HepG2 (cell line): Measurements from ENCODE around the gene WDSUB1. TPM values are rescaled to one million over a fixed set of nuclear protein-coding genes. Genes with fewer than 3 reads are reported as not detected.

ENCODE experiments used
- ATAC-seq: fragments of 200-7000 bp; cut with Tn5 transposase; 3 replicates; pipeline ENCODE4 v1.9.1; 2020; ENCODE audit warnings: mild to moderate bottlenecking, moderate library complexity
- BruUV-seq: library from RNA; stranded (reverse); fragments of 400-500 nt; replicated peaks from 2 replicates; lab custom pipeline; 2021; lab: Mats Ljungman, UMichigan
- CTCF ChIA-PET: fragments of 300-600 bp; formaldehyde crosslinking; extraction: SDS; loops from one replicate; lab custom pipeline; 2021; ENCODE audit warnings: low total read pairs, inconsistent platforms, low intra/inter-chr PET ratio; lab: Yijun Ruan, JAX
- POLR2A ChIA-PET: fragments of 350-600 bp; sonication (Branson Sonifier 250); formaldehyde crosslinking; loops from one replicate; lab custom pipeline; 2020; ENCODE audit warnings: antibody characterized with exemption, inconsistent platforms; lab: Yijun Ruan, JAX
- DNase-seq: peaks from one replicate; pipeline ENCODE4 v3.0.0-alpha.2; 2015; ENCODE audit warnings: low spot score
- FAIRE-seq: peaks from 3 replicates; lab custom pipeline; 2011; peaks lifted over from hg19 to GRCh38; lab: Jason Lieb, UNC
- H2AFZ ChIP-seq: one replicate; pipeline ENCODE4 v1.6.1; 2011; ENCODE audit warnings: low read length, inconsistent platforms
- H3K27ac ChIP-seq: fragments of 300-600 bp; 3 replicates; pipeline ENCODE4 v1.8.0; 2011; ENCODE audit warnings: mixed run types, mild to moderate bottlenecking, mixed read lengths, low read length, inconsistent platforms; ENCODE audit not compliant: insufficient read depth; ENCODE audit errors: extremely low read length
- H3K27me3 ChIP-seq, 2 experiments: fragments of 200-600 bp in 1 of 2; 2 replicates in 1 of 2; 3 replicates in 1 of 2; pipeline versions ENCODE4 v1.6.0 to v1.8.0; 2011; ENCODE audit warnings: low read length in 2 of 2, mild to moderate bottlenecking in 2 of 2, moderate library complexity in 2 of 2, inconsistent platforms in 1 of 2; ENCODE audit not compliant: insufficient read depth in 2 of 2, control insufficient read depth in 1 of 2
- H3K36me3 ChIP-seq, 2 experiments: fragments of 200-600 bp in 1 of 2; replicated peaks in 1 of 2; 2 replicates in 1 of 2; 3 replicates in 1 of 2; pipeline versions ENCODE4 v1.5.1 to v1.8.0; 2011; ENCODE audit warnings: low read length in 2 of 2, inconsistent platforms in 1 of 2; ENCODE audit not compliant: insufficient read depth in 2 of 2, control insufficient read depth in 1 of 2
- H3K4me1 ChIP-seq: 2 replicates; pipeline ENCODE4 v1.5.1; 2012; ENCODE audit warnings: low read length, inconsistent platforms; ENCODE audit not compliant: insufficient read depth
- H3K4me2 ChIP-seq: 2 replicates; pipeline ENCODE4 v1.6.0; 2011; ENCODE audit warnings: low read depth, low read length, inconsistent platforms
- H3K4me3 ChIP-seq, 3 experiments: fragments of 200-600 bp in 1 of 3; sonication (generic), shearing (Covaris generic) in 1 of 3; replicated peaks in 1 of 3; 2 replicates each; pipeline ENCODE4 v1.5.1; 2011 to 2016; ENCODE audit warnings: low read length in 3 of 3, inconsistent platforms in 2 of 3, low read depth in 2 of 3, mild to moderate bottlenecking in 2 of 3, control low read depth in 1 of 3, mixed read lengths in 1 of 3; ENCODE audit not compliant: insufficient read depth in 1 of 3
- H3K79me2 ChIP-seq: one replicate; pipeline ENCODE4 v1.6.1; 2011; ENCODE audit warnings: low read length, inconsistent platforms; ENCODE audit not compliant: insufficient read depth
- H3K9ac ChIP-seq: 2 replicates; pipeline ENCODE4 v1.6.0; 2011; ENCODE audit warnings: mild to moderate bottlenecking, low read depth, low read length, inconsistent platforms; ENCODE audit not compliant: insufficient read depth
- H3K9me3 ChIP-seq: 2 replicates; pipeline ENCODE4 v1.5.1; 2012; ENCODE audit warnings: mild to moderate bottlenecking, low read length
- H4K20me1 ChIP-seq: 2 replicates; pipeline ENCODE4 v1.6.0; 2011; ENCODE audit warnings: inconsistent platforms, mild to moderate bottlenecking, low read length, moderate library complexity; ENCODE audit not compliant: insufficient read depth
- ASH2L ChIP-seq: fragments of 300-600, 200-600 bp; sonication (generic); IDR thresholded peaks from 2 replicates; pipeline ENCODE4 v1.7.0; 2017; ENCODE audit warnings: low read depth, mild to moderate bottlenecking, moderate library complexity, mixed read lengths, low read length; ENCODE audit not compliant: insufficient read length
- CBX5 ChIP-seq: sonication (generic); formaldehyde crosslinking; IDR thresholded peaks from 2 replicates; pipeline ENCODE4 v1.4.0; 2020; ENCODE audit warnings: missing genetic modification reagents, borderline replicate concordance
- DPF2 ChIP-seq: sonication (generic); formaldehyde crosslinking; IDR thresholded peaks from 2 replicates; pipeline ENCODE4 v1.4.0; 2020; ENCODE audit warnings: mild to moderate bottlenecking, low read depth, missing genetic modification reagents, borderline replicate concordance
- FOXP1 ChIP-seq, 2 experiments: fragments of 450-650 bp in 1 of 2; IDR thresholded peaks; 2 replicates each; pipeline ENCODE4 v1.6.1; 2017 to 2018; ENCODE audit warnings: antibody characterized with exemption in 1 of 2
- HCFC1 ChIP-seq: fragments of 150-350 bp; IDR thresholded peaks from 2 replicates; pipeline ENCODE4 v1.6.1; 2014; ENCODE audit warnings: low read depth, low read length
- HOXA9 ChIP-seq: sonication (generic); formaldehyde crosslinking; IDR thresholded peaks from 2 replicates; pipeline ENCODE4 v1.8.1; 2022; ENCODE audit warnings: missing genetic modification reagents, mild to moderate bottlenecking, moderate library complexity, borderline replicate concordance
- JUND ChIP-seq: sonication (generic); formaldehyde crosslinking; IDR thresholded peaks from 2 replicates; pipeline ENCODE4 v1.8.0; 2022; ENCODE audit warnings: mild to moderate bottlenecking, missing genetic modification reagents
- KMT2A ChIP-seq: sonication (generic); formaldehyde crosslinking; IDR thresholded peaks from 2 replicates; pipeline ENCODE4 v1.4.0; 2020; ENCODE audit warnings: missing genetic modification reagents
- MIER2 ChIP-seq: IDR thresholded peaks from 2 replicates; pipeline ENCODE4 v1.6.1; 2016; ENCODE audit warnings: missing biosample characterization, missing genetic modification reagents
- MIXL1 ChIP-seq: IDR thresholded peaks from 2 replicates; pipeline ENCODE4 v1.6.1; 2016
- SOX6 ChIP-seq, 2 experiments: fragments of 450-650 bp in 1 of 2; sonication (generic) in 1 of 2; formaldehyde crosslinking in 1 of 2; IDR thresholded peaks; 2 replicates each; pipeline versions ENCODE4 v1.4.0 to v1.6.1; 2017 to 2020; ENCODE audit warnings: antibody characterized with exemption in 1 of 2, mild to moderate bottlenecking in 1 of 2, missing genetic modification reagents in 1 of 2
- ZC3H4 ChIP-seq: sonication (generic); formaldehyde crosslinking; IDR thresholded peaks from 2 replicates; pipeline ENCODE4 v1.4.0; 2020; ENCODE audit warnings: missing genetic modification reagents, borderline replicate concordance
- ZFYVE20 ChIP-seq: sonication (generic); formaldehyde crosslinking; IDR thresholded peaks from 2 replicates; pipeline ENCODE4 v1.8.0; 2023; ENCODE audit warnings: low read depth, mild to moderate bottlenecking, moderate library complexity, missing genetic modification reagents, borderline replicate concordance
- ZNF207 ChIP-seq: fragments of 450-650 bp; IDR thresholded peaks from 2 replicates; pipeline ENCODE4 v1.6.1; 2016; ENCODE audit warnings: antibody characterized with exemption, borderline replicate concordance
- ZNF432 ChIP-seq: sonication (generic); formaldehyde crosslinking; IDR thresholded peaks from 2 replicates; pipeline ENCODE4 v1.5.0; 2020; ENCODE audit warnings: missing genetic modification reagents, mild to moderate bottlenecking, borderline replicate concordance
- ZNF496 ChIP-seq: sonication (generic); formaldehyde crosslinking; IDR thresholded peaks from 2 replicates; pipeline ENCODE4 v1.8.1; 2023; ENCODE audit warnings: mild to moderate bottlenecking, moderate library complexity, missing genetic modification reagents; ENCODE audit not compliant: insufficient replicate concordance
- ZNF572 ChIP-seq: sonication (generic); formaldehyde crosslinking; IDR thresholded peaks from 2 replicates; pipeline ENCODE4 v1.5.1; 2020; ENCODE audit warnings: mild to moderate bottlenecking, missing genetic modification reagents
- ZNF747 ChIP-seq: sonication (generic); formaldehyde crosslinking; IDR thresholded peaks from 2 replicates; pipeline ENCODE4 v1.8.1; 2023; ENCODE audit warnings: missing genetic modification reagents, mild to moderate bottlenecking, borderline replicate concordance
- WGBS: methylation state at CpG from one replicate; pipeline ENCODE4 v1.1.6; 2017; ENCODE audit warnings: low lambda C conversion rate; 5-methylcytosine and 5-hydroxymethylcytosine counted together
- in situ Hi-C: cut with HindIII; loops from 2 replicates; pipeline ENCODE4 v1.10.0; 2017; ENCODE audit warnings: low pct_unique_long_range_greater_than_20kb; ENCODE audit not compliant: extremely low pct_ligation_motif_present
- intact Hi-C: fragments of 100-400 bp; cut with micrococcal nuclease; formaldehyde crosslinking; loops from one replicate; pipeline ENCODE4 v1.10.0; 2022; ENCODE audit not compliant: unreplicated experiment
- polyA plus RNA-seq, 8 experiments: library from polyadenylated mRNA; depleted of rRNA in 3 of 8; stranded (reverse) in 7 of 8; unstranded in 1 of 8; fragments of >200 nt; fragmentation: Illumina TruSeq in 4 of 8; extraction: Trizol in 4 of 8; gene quantifications; 2 replicates each; pipeline versions ENCODE4 v1.2.1 to v1.2.3, GENCODE V29; 2011 to 2016; ENCODE audit warnings: low read depth in 4 of 8, missing spikeins in 1 of 8, mixed read lengths in 1 of 8; ENCODE audit not compliant: insufficient read depth in 1 of 8
- total RNA-seq, 5 experiments: library from RNA; depleted of rRNA; stranded (reverse); fragments of >200 nt; fragmentation: Illumina TruSeq; extraction: Trizol; gene quantifications; 2 replicates each; pipeline ENCODE4 v1.2.3, GENCODE V29; 2016; ENCODE audit warnings: low read depth in 1 of 5
- TF ChIP-seq, protein P1 (sequence below): IDR thresholded peaks from 2 replicates; pipeline ENCODE4 v1.6.1; 2016; ENCODE audit warnings: missing compliant biosample characterization, missing genetic modification reagents, borderline replicate concordance
- TF ChIP-seq, protein P2 (sequence below), 2 experiments: sonication (generic) in 1 of 2; formaldehyde crosslinking in 1 of 2; IDR thresholded peaks; 2 replicates each; pipeline versions ENCODE4 v1.5.1 to v1.6.1; 2011 to 2020; ENCODE audit warnings: borderline replicate concordance in 1 of 2, low read depth in 1 of 2, low read length in 1 of 2, mild to moderate bottlenecking in 1 of 2, missing genetic modification reagents in 1 of 2, moderate library complexity in 1 of 2

The WDSUB1 gene
- total and polyA plus RNA-seq, 2 of the 13 experiments (the other 11 are each of a cell fraction or from before 2014, with no cell fraction given), result 10.1 to 10.7 TPM

DNA sequence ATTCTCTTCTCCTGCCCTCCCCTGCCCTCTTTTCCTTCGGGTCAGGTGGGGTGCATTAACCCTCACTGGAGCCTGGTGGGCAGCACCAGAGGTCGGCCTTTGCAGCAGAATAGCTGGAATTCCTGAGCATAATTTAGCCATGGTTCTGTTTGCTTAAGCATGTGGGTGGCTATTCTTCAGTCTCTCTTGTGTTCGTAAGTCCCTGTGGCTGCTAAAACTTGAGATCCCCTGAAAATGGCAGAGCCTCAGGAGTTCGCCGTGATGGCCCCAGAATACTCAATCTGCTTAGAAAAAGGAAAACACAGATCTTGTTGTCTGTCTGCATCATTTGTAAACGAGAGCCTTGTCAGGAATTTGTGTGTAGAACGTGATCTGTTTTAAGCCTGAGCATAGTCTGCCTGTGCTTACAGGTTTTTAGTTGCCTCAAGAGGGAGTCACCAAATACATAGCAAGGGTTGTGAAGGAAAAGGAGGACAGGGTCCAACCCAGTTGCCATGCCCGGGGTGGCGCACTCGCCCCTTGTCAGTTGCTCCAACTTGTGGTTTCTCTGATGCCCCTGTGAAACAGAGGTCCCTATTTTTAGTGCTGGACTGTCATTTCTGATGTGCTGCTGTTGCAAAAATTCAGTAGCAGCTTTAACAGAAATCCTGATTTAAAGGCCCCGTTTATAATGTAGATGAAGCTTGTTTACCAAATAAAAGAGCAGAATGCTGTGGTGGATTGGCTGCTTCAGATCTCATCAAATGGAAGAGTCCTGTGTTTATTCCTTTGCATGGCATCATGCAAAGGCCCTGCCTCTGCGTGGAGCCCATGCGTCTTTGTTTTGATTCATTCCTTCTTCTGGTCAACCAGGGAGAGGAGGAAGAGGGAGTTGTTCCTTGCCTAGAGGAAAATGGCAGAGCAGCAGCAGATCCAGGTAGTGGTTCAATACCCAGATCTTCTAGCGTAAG, 74.8 kb downstream of the WDSUB1 start:
- peak overlapping the region; percentile 73 for H3K4me2 ChIP-seq
- peak; percentile 92 for FAIRE-seq
- TF ChIP-seq, protein P1, sequence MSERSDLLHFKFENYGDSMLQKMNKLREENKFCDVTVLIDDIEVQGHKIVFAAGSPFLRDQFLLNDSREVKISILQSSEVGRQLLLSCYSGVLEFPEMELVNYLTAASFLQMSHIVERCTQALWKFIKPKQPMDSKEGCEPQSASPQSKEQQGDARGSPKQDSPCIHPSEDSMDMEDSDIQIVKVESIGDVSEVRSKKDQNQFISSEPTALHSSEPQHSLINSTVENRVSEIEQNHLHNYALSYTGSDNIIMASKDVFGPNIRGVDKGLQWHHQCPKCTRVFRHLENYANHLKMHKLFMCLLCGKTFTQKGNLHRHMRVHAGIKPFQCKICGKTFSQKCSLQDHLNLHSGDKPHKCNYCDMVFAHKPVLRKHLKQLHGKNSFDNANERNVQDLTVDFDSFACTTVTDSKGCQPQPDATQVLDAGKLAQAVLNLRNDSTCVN (CRISPR knock-in tag), result no peak
- TF ChIP-seq MIER2 (CRISPR knock-in tag), result 0 out of 2 replicates have a peak, but pooled peaks have one; percentile 9
- TF ChIP-seq JUND (CRISPR knock-in tag), result no peak
- TF ChIP-seq CBX5 (CRISPR knock-in tag), result no peak
- no peak for TF ChIP-seq ZFYVE20 (CRISPR knock-in tag)
- peak; percentile 16; the same call in 1 of the 2 replicates for TF ChIP-seq ZNF572 (CRISPR knock-in tag)
- no peak for TF ChIP-seq HOXA9 (CRISPR knock-in tag)
- TF ChIP-seq ZNF496 (CRISPR knock-in tag), result no peak
- TF ChIP-seq KMT2A, result peak; percentile 36; the same call in 1 of the 2 replicates
- peak; percentile 47 for TF ChIP-seq ASH2L
- TF ChIP-seq SOX6 (IDR thresholded peaks at IDR 0.05), result no peak
- TF ChIP-seq SOX6 (CRISPR knock-in tag; IDR thresholded peaks at IDR 0.05), result peak; percentile 3
- TF ChIP-seq MIXL1, result no peak
- no peak for TF ChIP-seq ZNF747 (CRISPR knock-in tag)
- TF ChIP-seq ZNF432 (CRISPR knock-in tag), result no peak
- no peak for TF ChIP-seq ZNF207
- TF ChIP-seq ZC3H4 (CRISPR knock-in tag), result no peak
- TF ChIP-seq FOXP1 (IDR thresholded peaks at IDR 0.05), result 0 out of 2 replicates have a peak, but pooled peaks have one; percentile 13
- TF ChIP-seq FOXP1 (CRISPR knock-in tag; IDR thresholded peaks at IDR 0.05), result peak; percentile 43; the same call in 1 of the 2 replicates
- no peak for TF ChIP-seq HCFC1
- TF ChIP-seq, protein P2, sequence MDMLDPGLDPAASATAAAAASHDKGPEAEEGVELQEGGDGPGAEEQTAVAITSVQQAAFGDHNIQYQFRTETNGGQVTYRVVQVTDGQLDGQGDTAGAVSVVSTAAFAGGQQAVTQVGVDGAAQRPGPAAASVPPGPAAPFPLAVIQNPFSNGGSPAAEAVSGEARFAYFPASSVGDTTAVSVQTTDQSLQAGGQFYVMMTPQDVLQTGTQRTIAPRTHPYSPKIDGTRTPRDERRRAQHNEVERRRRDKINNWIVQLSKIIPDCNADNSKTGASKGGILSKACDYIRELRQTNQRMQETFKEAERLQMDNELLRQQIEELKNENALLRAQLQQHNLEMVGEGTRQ (IDR thresholded peaks at IDR 0.05; ENCODE audit: low read depth, low read length), result no peak
- TF ChIP-seq, protein P2 (CRISPR knock-in tag; IDR thresholded peaks at IDR 0.05; ENCODE audit: borderline replicate concordance), result no peak
- no peak for TF ChIP-seq DPF2 (CRISPR knock-in tag)

More for the DNA sequence above, 74.8 kb downstream of the WDSUB1 start:
- ChIA-PET CTCF (no interaction called here), POLR2A (no interaction called here)
- WGBS, result 28% methylated on average over 14 of the region's 14 CpGs
- H3K36me3 ChIP-seq, result no peaks in the 10 kb centered on the region
- intact Hi-C loops (no loop called here), in situ Hi-C loops (no loop called here)
- BruUV-seq, result no TSS peak
- peak overlapping the region; percentile 26 for H3K27ac ChIP-seq
- no peak overlapping the region for H3K9ac ChIP-seq
- H2AFZ ChIP-seq, result peak overlapping the region; percentile 34
- H4K20me1 ChIP-seq, result no peaks in the 10 kb centered on the region
- ATAC-seq (peak; percentile 90), DNase-seq (peak; percentile 67)
- H3K9me3 ChIP-seq, result no peaks in the 10 kb centered on the region
- H3K4me3 ChIP-seq, result peak overlapping the region in 2 of 3 experiments; percentile 21 to 26; a peak in 2 of 6 replicates
- H3K79me2 ChIP-seq, result no peaks in the 10 kb centered on the region
- no peaks in the 10 kb centered on the region for H3K27me3 ChIP-seq
- H3K4me1 ChIP-seq, result peaks cover 16% of the 10 kb centered on the region
